Lower lobe of right lung (tissue), 2 donors: ENCODE results near the gene NLGN4X. TPM values are rescaled to one million over a fixed set of nuclear protein-coding genes. Genes with fewer than 3 reads are reported as not detected.

Experiments
- ATAC-seq, 2 donors: fragments of 200-7000 bp; cut with Tn5 transposase; one replicate each; pipeline ENCODE4 v1.9.1; 2020 to 2022; ENCODE audit warnings: mild to moderate bottlenecking in 2 of 2, moderate library complexity in 2 of 2
- DNase-seq: peaks from one replicate; pipeline ENCODE4 v3.0.0-alpha.2; 2020
- H3K27ac ChIP-seq: fragments of 200-600 bp; one replicate; pipeline ENCODE4 v1.8.0; 2022
- H3K27me3 ChIP-seq: fragments of 200-600 bp; one replicate; pipeline ENCODE4 v1.8.0; 2022; ENCODE audit warnings: low read depth
- H3K36me3 ChIP-seq: fragments of 200-600 bp; one replicate; pipeline ENCODE4 v1.8.0; 2022; ENCODE audit warnings: mild to moderate bottlenecking
- H3K4me1 ChIP-seq: fragments of 200-600 bp; one replicate; pipeline ENCODE4 v1.8.0; 2022
- H3K4me3 ChIP-seq: fragments of 200-600 bp; one replicate; pipeline ENCODE4 v1.8.0; 2022; ENCODE audit warnings: mild to moderate bottlenecking
- H3K9me3 ChIP-seq: fragments of 200-600 bp; one replicate; pipeline ENCODE4 v1.8.0; 2022
- intact Hi-C: fragments of 100-400 bp; cut with DNase I; formaldehyde crosslinking; loops from one replicate; pipeline ENCODE4 v1.11.0; 2022
- total RNA-seq: library from RNA; stranded (reverse); fragmentation: NEBNext Ultra II Directional; extraction: Animal tissue kit (Norgen Biotek cat#: 25700); gene quantifications from one replicate; pipeline ENCODE4 v1.2.1, GENCODE V29; 2021
- TF ChIP-seq, protein P1 (sequence below): fragments of 200-600 bp; IDR thresholded peaks from one replicate; pipeline ENCODE4 v1.8.0; 2022; ENCODE audit warnings: antibody characterized with exemption, mild to moderate bottlenecking
- donor health status: DM: no; HTN: yes; CAD: no; lungs with severe emphysema.

NLGN4X gene
- total RNA-seq, 1 donor from 2014 or later: 4.8 TPM

DNA sequence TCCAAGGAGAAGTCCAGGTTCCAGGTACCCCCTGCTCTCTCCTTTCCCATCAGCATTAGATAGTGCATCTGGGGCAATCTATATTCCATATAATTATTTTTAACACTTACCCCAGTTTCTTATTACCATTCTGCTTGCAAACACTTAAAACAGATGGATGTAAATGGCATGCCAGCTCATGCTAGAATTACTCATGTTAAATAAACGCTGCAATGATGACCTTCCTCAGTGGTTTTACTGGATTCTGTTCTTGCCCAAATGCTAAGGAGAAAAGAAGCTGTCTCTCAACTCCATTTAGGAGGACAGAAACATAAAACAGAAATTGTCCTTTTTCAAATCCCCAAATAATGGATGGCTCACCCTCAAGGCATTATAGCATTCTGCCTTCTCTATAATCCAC, 161.1 kb downstream of the NLGN4X start:
- TF ChIP-seq, protein P1, sequence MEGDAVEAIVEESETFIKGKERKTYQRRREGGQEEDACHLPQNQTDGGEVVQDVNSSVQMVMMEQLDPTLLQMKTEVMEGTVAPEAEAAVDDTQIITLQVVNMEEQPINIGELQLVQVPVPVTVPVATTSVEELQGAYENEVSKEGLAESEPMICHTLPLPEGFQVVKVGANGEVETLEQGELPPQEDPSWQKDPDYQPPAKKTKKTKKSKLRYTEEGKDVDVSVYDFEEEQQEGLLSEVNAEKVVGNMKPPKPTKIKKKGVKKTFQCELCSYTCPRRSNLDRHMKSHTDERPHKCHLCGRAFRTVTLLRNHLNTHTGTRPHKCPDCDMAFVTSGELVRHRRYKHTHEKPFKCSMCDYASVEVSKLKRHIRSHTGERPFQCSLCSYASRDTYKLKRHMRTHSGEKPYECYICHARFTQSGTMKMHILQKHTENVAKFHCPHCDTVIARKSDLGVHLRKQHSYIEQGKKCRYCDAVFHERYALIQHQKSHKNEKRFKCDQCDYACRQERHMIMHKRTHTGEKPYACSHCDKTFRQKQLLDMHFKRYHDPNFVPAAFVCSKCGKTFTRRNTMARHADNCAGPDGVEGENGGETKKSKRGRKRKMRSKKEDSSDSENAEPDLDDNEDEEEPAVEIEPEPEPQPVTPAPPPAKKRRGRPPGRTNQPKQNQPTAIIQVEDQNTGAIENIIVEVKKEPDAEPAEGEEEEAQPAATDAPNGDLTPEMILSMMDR: no peak
- Histone ChIP-seq H3K4me3 (no peak overlapping the region), H3K27me3 (no peaks in the 10 kb centered on the region), H3K4me1 (no peaks in the 10 kb centered on the region), H3K9me3 (no peaks in the 10 kb centered on the region), H3K27ac (no peak overlapping the region), H3K36me3 (no peaks in the 10 kb centered on the region)
- no peak for DNase-seq
- intact Hi-C loops: no loop called here
- ATAC-seq: no peak

DNA sequence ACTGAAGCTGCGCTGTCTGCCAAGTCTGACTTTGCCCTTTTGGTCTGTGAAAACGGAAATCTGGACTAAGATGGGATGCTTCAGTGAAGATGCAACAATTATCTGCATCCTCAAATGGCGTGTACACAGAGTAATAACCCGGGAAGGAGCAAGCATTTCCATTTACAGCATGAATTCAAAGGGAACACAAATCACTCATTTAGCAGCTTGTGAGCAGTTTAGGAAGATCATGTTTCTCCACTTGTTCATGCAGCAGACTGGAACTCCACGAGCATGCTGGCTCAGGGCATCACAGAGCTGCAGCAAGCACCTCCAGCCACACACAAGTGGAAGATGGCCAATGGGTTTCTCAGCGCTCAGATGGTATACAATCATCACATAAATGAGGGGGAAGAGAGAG, 175.5 kb downstream of the NLGN4X start:
- H3K4me3 ChIP-seq: no peak overlapping the region

DNA sequence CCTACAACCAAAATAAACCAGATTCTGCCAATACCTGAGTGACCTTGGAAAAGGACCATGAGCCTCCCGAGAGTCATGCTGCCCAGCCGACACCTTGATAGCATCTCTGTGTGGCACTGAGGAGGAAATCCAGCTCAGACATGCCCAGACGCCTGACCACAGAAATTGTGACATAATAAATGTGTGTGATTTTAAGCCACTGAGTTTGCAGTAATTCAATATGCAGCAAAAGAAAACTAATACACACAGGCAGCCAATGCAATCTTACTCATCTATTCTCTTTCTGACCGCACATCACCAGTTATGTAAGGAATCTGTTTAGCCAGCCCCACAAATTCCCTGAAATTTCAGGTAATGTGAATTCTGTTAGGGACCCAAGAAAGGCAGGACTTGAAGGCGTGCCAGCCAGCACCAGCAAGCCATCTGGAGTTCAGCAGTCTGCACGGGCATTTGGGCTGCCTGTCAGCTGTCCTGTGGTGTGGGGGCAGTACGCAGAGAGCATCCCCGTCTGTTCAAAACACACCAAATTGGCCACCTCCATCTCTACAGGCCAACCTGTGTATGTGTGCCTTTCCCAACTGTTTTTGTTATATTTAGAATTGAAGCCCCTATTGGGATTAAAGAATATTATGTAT, 176.4 kb downstream of the NLGN4X start:
- intact Hi-C loops: no loop called here
- Histone ChIP-seq H3K27me3 (no peaks in the 10 kb centered on the region), H3K27ac (no peak overlapping the region), H3K4me3 (no peak overlapping the region), H3K36me3 (no peaks in the 10 kb centered on the region), H3K9me3 (no peaks in the 10 kb centered on the region), H3K4me1 (no peaks in the 10 kb centered on the region)
- ATAC-seq (no peak), DNase-seq (no peak)
- TF ChIP-seq, protein P1: no peak

More for the DNA sequence above, 175.5 kb downstream of the NLGN4X start:
- no peaks in the 10 kb centered on the region for H3K36me3 ChIP-seq
- no peaks in the 10 kb centered on the region for H3K9me3 ChIP-seq
- ATAC-seq (no peak), DNase-seq (no peak)
- no peaks in the 10 kb centered on the region for H3K27me3 ChIP-seq
- H3K27ac ChIP-seq: no peak overlapping the region
- intact Hi-C loops: no loop called here
- TF ChIP-seq, protein P1: no peak
- H3K4me1 ChIP-seq: no peaks in the 10 kb centered on the region

DNA sequence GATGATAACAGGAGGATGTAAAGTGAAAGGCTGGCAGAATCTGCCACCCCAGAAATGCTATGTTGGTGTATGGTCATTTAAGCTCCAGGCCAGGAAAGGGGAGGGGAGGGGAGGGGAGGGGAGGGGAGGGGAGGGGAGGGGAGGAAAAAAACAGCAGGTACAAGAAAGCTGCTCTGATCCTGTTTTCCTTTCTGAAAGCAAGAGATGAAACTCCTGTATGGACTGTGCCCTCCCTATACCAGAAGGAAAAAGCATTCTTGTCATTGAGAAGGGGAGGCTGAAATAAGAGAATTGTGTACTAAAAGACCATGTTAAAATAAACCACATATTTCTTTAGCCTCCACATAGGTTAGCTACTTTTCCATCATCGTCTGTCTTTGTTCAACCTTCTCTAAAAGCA, 179.5 kb downstream of the NLGN4X start:
- TF ChIP-seq, protein P1: no peak
- no peaks in the 10 kb centered on the region for H3K4me1 ChIP-seq
- H3K4me3 ChIP-seq: no peak overlapping the region
- H3K27me3 ChIP-seq: no peaks in the 10 kb centered on the region
- intact Hi-C loops: no loop called here
- no peaks in the 10 kb centered on the region for H3K9me3 ChIP-seq
- H3K36me3 ChIP-seq: no peaks in the 10 kb centered on the region
- no peak overlapping the region for H3K27ac ChIP-seq
- ATAC-seq: no peak
- no peak for DNase-seq

DNA sequence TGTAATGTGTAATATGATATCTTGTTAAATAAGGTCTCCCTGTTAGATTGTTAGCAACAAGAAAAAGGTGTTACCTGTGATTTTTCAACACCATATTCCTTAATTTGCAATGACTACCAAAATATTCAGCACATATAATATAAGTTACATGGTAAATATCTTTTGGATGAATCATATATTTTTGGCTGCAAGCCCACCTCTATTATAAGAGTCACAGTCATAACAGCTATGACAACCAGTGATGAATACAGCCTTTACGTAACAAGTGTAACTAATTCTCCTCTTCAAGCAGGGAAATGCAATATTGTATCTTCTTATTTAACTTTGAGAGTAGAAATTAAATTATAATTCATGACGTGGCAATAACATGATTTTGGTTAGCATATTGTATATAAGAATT, 187.0 kb downstream of the NLGN4X start:
- TF ChIP-seq, protein P1: no peak
- Histone ChIP-seq H3K27me3 (no peaks in the 10 kb centered on the region), H3K36me3 (no peaks in the 10 kb centered on the region), H3K4me3 (no peak overlapping the region), H3K9me3 (no peaks in the 10 kb centered on the region), H3K4me1 (no peaks in the 10 kb centered on the region), H3K27ac (no peak overlapping the region)
- DNase-seq (no peak), ATAC-seq (no peak)
- intact Hi-C loops: no loop called here
